HepG2 (cell line): ENCODE measurements around the gene TAF1B. TPM values are rescaled to one million over a fixed set of nuclear protein-coding genes. Genes with fewer than 3 reads are reported as not detected.

Experiments used
- DPF2 ChIP-seq: sonication (generic); formaldehyde crosslinking; IDR thresholded peaks from 2 replicates; pipeline ENCODE4 v1.4.0; 2020; ENCODE audit warnings: mild to moderate bottlenecking, low read depth, missing genetic modification reagents, borderline replicate concordance
- FOXP1 ChIP-seq, 2 experiments: fragments of 450-650 bp in 1 of 2; IDR thresholded peaks; 2 replicates each; pipeline ENCODE4 v1.6.1; 2017 to 2018; ENCODE audit warnings: antibody characterized with exemption in 1 of 2
- HIVEP1 ChIP-seq: sonication (generic); formaldehyde crosslinking; IDR thresholded peaks from 2 replicates; pipeline ENCODE4 v1.4.0; 2020; ENCODE audit warnings: mild to moderate bottlenecking, missing genetic modification reagents
- KLF15 ChIP-seq: sonication (generic); formaldehyde crosslinking; IDR thresholded peaks from 2 replicates; pipeline ENCODE4 v1.8.1; 2023; ENCODE audit warnings: borderline replicate concordance, mild to moderate bottlenecking, inconsistent platforms, missing genetic modification reagents, mixed read lengths
- NR2F2 ChIP-seq: IDR thresholded peaks from 2 replicates; pipeline ENCODE4 v1.6.1; 2012; ENCODE audit warnings: low read depth, inconsistent platforms, borderline replicate concordance
- RCOR2 ChIP-seq: IDR thresholded peaks from 2 replicates; pipeline ENCODE4 v1.6.1; 2016; ENCODE audit warnings: missing biosample characterization, missing genetic modification reagents
- SRSF1 ChIP-seq: fragments of 200-400 bp; formaldehyde crosslinking; optimal IDR thresholded peaks from 2 replicates; pipeline ENCODE3; 2017; ENCODE audit warnings: mild to moderate bottlenecking, low read depth, low read length, moderate library complexity
- TAF15 ChIP-seq: fragments of 200-400 bp; formaldehyde crosslinking; IDR thresholded peaks from one replicate; pipeline ENCODE4 v1.6.1; 2018; ENCODE audit warnings: mild to moderate bottlenecking, low read depth, low read length; ENCODE audit not compliant: poor library complexity, severe bottlenecking
- USF2 ChIP-seq, 2 experiments: sonication (generic) in 1 of 2; formaldehyde crosslinking in 1 of 2; IDR thresholded peaks; 2 replicates each; pipeline versions ENCODE4 v1.5.1 to v1.6.1; 2011 to 2020; ENCODE audit warnings: borderline replicate concordance in 1 of 2, low read depth in 1 of 2, low read length in 1 of 2, mild to moderate bottlenecking in 1 of 2, missing genetic modification reagents in 1 of 2, moderate library complexity in 1 of 2
- ZMYM2 ChIP-seq: sonication (generic); formaldehyde crosslinking; IDR thresholded peaks from 2 replicates; pipeline ENCODE4 v1.8.0; 2022; ENCODE audit warnings: mild to moderate bottlenecking, missing genetic modification reagents
- polyA plus RNA-seq, 8 experiments: library from polyadenylated mRNA; depleted of rRNA in 3 of 8; stranded (reverse) in 7 of 8; unstranded in 1 of 8; fragments of >200 nt; fragmentation: Illumina TruSeq in 4 of 8; extraction: Trizol in 4 of 8; gene quantifications; 2 replicates each; pipeline versions ENCODE4 v1.2.1 to v1.2.3, GENCODE V29; 2011 to 2016; ENCODE audit warnings: low read depth in 4 of 8, missing spikeins in 1 of 8, mixed read lengths in 1 of 8; ENCODE audit not compliant: insufficient read depth in 1 of 8
- total RNA-seq, 5 experiments: library from RNA; depleted of rRNA; stranded (reverse); fragments of >200 nt; fragmentation: Illumina TruSeq; extraction: Trizol; gene quantifications; 2 replicates each; pipeline ENCODE4 v1.2.3, GENCODE V29; 2016; ENCODE audit warnings: low read depth in 1 of 5
- TF ChIP-seq, protein P1 (sequence below): sonication (generic); formaldehyde crosslinking; IDR thresholded peaks from 2 replicates; pipeline ENCODE4 v1.4.0; 2020; ENCODE audit warnings: mild to moderate bottlenecking, low read depth, missing genetic modification reagents
- TF ChIP-seq, protein P2 (sequence below): sonication (generic); formaldehyde crosslinking; conservative IDR thresholded peaks from 2 replicates; pipeline ENCODE4 v1.8.0; 2022; ENCODE audit warnings: mild to moderate bottlenecking, moderate library complexity, missing genetic modification reagents

Gene TAF1B
- total and polyA plus RNA-seq, 2 of the 13 experiments (the other 11 are each of a cell fraction or from before 2014, with no cell fraction given): 13.3 to 27.7 TPM

GRCh38 chr2:9842487-9843228 lies 616 bp upstream of the TAF1B start (continued):
- TF ChIP-seq RCOR2 (CRISPR knock-in tag) (peak; percentile 24; the same call in 1 of the 2 replicates), USF2 (IDR thresholded peaks at IDR 0.05; ENCODE audit: low read depth, low read length) (no peak), USF2 (CRISPR knock-in tag; IDR thresholded peaks at IDR 0.05; ENCODE audit: borderline replicate concordance) (0 out of 2 replicates have a peak, but pooled peaks have one; percentile 3), FOXP1 (IDR thresholded peaks at IDR 0.05) (no peak), FOXP1 (CRISPR knock-in tag; IDR thresholded peaks at IDR 0.05) (no peak), HIVEP1 (CRISPR knock-in tag) (peak; percentile 84; the same call in 1 of the 2 replicates), SRSF1 (no peak), ZMYM2 (CRISPR knock-in tag) (peak; percentile 70; the same call in 1 of the 2 replicates), DPF2 (CRISPR knock-in tag) (no peak), KLF15 (CRISPR knock-in tag) (0 out of 2 replicates have a peak, but pooled peaks have one; percentile 60), TAF15 (no peak), NR2F2 (0 out of 2 replicates have a peak, but pooled peaks have one; percentile 5)
- TF ChIP-seq, protein P1, sequence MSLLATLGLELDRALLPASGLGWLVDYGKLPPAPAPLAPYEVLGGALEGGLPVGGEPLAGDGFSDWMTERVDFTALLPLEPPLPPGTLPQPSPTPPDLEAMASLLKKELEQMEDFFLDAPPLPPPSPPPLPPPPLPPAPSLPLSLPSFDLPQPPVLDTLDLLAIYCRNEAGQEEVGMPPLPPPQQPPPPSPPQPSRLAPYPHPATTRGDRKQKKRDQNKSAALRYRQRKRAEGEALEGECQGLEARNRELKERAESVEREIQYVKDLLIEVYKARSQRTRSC (CRISPR knock-in tag): no peak
- TF ChIP-seq, protein P2, sequence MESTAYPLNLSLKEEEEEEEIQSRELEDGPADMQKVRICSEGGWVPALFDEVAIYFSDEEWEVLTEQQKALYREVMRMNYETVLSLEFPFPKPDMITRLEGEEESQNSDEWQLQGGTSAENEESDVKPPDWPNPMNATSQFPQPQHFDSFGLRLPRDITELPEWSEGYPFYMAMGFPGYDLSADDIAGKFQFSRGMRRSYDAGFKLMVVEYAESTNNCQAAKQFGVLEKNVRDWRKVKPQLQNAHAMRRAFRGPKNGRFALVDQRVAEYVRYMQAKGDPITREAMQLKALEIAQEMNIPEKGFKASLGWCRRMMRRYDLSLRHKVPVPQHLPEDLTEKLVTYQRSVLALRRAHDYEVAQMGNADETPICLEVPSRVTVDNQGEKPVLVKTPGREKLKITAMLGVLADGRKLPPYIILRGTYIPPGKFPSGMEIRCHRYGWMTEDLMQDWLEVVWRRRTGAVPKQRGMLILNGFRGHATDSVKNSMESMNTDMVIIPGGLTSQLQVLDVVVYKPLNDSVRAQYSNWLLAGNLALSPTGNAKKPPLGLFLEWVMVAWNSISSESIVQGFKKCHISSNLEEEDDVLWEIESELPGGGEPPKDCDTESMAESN: no peak
